ENCODE results near the gene KRT85.

KRT85 gene

DNA sequence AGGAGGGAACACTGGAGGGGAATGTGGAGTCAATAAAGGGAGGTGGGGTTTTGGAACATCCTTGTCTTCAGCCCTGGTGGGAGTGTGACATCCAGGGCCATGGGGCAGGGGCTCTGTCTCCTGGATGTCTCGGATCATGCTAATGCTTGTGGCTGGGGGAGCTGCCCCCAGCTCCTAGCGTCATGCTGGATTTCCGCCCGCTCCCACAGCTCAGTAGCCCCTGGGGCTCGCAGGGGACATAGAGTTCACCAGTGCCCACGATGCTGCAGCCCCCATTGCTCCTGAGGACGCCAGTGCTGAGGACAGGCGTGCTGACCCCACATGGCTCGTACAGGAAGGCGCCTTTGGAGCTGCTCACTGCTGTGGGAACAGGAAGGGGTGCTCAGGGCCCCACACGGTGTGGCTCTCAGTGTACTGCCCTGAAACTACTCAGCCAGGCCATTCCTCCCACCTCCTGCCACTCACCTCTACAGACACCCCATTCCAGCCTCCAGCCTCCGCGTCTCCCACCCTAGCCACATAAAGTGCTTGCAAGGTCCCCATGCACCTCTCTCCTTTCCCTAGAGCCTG, 27.6 kb upstream of the KRT85 start:
- no peak for DNase-seq (ENCODE audit: low read depth)

DNA sequence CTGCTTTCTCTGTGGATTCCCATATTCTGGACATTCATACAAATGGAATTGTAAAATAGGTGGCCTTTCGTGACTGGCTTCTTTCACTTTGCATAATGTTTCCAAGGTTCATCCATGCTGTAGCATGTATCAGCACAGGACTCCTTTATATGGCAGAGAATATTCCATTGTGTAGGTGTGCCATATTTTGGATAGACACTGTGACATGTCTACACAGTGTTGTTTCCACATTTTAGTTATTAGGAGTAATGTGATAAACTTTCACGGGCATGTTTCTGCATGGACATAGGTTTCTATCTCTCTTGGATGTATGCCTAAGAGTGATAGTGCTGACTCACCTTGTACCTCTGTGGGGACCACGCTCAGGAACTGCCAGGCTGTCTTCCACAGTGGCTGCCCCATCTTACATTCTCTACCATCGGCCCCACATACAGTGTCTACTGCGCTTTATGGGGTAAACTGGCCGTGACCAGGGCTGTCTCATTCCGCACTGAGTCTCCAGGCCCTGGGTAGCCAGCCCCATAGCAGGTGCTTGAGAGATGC, 25.3 kb upstream of the KRT85 start:
- no peak for DNase-seq (ENCODE audit: low read depth)

DNA sequence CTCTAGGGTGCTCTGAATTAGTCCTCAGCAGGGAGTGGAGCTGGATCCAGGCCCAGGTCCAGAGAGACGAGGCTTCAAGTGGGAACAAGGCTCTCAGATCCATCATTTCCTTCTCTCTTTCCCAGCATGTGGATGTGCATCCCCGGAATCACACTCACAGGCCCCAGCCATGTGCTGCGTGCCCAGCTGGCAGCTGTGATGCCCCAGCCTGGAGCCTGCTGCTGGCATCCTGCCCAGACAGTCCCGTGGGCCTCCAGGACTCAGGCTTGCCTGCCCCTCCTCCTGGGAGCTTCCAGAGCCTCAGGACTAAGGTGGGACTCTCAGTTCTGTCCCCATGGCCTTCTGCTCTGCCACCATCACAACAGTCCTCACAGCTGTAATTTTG, 24.3 kb upstream of the KRT85 start:
- DNase-seq (ENCODE audit: low read depth), result no peak

DNA sequence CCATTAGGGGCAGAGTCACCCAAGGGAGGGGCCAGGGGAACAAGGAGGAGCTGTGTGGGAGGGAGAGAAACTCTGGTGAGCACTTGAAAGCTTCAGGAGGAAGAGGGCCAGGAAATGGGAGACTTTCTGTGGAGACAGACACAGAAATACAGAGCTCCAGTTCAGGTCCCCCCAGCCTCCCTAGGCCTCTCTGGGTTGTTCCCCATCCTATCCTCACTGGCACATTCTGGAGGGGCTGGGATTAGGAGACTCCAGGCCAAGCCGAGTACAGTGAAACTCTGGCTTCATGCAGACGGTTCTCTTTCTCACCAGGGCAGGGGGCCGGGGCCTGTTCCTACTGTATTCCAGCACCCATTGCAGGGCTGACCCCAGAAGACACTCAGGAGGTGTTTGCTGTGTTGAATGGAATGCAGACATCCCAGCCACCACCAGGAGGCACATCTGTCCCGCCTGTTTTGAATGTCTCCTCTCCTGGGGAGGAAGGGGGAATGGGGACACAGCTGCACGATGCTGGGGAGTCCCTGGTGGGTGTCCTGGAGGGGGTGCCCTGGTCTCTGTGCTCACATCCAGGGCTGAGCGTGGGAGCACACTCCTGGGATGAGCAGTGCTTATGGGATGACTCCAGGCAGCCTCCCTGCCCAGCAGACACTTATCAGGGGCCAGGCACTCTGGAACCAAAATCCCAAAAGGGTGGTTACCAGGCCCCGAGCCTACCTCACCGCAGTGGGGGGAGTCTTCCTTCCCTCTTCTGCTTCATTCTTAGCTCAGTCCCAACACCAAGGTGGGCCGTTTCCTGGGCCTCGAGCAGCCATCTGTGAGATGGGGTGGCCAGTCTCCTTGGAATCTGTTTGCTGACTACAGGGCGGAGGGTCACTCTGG, 23.7 kb upstream of the KRT85 start:
- no peak for DNase-seq (ENCODE audit: low read depth)

DNA sequence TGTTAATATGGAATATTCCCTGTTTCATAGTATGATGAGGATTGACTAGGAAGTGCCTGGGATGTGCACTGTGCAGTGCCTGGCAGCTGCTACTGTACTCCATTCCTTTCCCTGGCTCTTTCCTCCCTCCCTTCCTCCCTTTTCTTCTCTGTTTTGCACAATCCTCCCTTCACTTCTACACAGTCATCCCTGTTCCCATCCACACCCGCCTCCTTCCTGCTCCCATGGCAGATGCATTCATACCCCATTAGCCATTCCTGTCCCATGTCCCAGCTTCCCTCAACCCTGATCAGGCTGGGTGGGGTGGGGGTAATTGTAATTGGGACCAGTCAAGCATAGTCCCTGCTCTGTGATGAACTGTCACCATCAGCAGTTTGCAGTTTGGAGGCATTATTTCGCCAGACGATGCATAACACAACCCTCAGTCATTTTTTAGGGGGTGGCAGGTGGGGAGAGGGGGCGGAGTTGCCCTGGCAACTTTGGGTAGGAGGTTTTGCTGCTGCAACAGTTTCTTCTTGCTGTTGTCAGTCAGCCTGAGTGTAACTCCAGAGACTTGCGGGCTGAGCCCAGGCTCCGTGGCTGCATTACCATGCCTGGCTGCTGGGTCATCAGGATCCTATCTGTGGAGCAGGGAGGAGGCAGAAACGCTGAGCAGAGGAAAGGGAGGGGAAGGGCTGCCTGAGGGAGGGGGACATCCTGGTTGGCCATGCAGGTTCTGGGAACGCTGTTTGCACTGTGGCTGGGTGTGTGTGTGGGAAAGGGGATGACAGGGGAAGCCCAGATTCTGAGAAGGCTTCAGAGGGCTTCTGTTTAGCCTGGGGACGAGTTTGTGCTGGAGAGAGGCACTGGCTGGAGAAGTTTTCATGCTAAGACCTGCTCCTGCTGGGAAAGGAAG, 22.3 kb upstream of the KRT85 start:
- no peak for DNase-seq (ENCODE audit: low read depth)

DNA sequence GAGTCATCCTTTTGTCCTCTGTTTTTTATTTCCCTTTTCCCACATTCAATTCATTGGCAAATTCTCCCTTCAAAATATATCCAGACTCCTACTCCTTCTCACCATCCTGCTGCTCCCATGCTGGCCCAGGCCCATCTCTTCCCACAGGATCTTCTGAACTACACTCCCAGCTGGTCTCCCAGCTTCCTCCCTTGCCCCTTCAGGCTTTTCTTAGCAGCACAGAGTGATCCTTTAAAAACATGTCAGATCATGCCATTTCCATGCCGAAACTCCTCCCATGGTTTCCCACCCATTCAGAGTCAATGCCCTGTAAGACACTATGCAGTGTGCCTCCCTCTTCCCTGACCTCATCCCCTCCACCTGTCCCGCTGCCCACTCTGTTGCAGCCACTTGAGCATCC, 20.6 kb upstream of the KRT85 start:
- DNase-seq (ENCODE audit: low read depth), result no peak

DNA sequence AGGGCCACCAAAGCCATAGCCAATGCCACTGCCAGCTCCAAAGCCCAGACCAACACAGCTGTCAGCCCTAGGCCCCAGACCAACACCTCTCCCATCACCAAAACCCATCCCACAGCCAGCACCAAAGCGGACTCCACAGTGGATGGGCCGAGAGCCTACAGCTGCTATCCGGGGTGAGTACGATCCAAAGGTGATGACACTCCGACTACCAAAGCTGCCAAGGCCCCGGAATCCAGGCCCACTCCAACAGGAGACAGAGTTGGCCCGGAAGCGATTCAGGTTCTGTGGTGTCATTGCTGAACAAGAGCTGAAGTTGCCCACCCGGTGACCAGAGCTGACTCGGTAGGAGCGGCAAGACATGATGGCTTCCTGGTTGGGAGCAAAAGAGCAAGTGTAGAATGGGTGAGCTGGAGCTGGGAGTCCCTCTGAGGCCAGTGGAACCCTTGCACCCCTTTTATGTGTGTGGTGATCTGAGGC, 18.0 kb upstream of the KRT85 start, which contains the start of gene KRT84:
TSS of gene KRT84 (minus strand) at position 427 of the 477 bp plus-strand sequence. CDS start at position 360, 67 bp downstream.
- DNase-seq (ENCODE audit: low read depth), result no peak

DNA sequence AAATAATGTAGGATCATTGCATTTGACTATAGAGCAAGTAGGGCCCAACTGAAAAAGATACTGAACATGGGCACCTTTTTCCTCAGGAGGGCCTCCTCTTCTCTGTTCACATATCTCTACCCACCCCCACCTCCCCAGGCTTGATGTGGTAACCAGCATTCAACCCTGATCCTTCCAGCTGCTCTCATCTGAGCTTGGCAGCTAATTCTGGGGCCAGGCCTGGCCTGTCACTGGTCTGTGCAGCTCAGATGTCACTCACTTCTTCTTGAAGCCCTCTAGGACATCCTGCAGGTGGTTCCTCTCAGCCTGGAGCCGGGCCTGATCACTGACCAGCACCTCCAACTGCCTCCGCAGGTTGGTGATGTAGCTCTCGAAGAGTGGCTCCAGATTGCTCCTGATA, 16.1 kb upstream of the KRT85 start:
- DNase-seq (ENCODE audit: low read depth), result no peak

DNA sequence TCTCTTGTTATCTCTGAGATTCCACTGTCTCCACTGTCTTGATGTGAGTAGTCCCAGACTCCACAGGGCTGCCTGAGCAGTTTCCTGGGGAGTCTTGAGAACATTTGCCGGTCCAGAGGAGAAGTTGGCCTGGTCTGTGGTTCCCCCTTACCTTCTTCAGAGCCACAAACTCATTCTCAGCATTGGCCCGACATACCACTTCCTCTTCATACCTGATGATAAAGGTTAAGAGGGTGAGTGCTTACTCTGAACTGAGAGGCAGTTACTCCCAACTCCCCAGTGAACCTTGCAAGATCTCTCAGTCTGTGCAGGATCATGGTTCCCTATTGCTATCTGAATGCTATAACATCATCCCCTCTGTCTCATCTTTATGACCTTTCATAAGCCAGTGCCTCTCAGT, 15.6 kb upstream of the KRT85 start:
- DNase-seq (ENCODE audit: low read depth), result no peak

DNA sequence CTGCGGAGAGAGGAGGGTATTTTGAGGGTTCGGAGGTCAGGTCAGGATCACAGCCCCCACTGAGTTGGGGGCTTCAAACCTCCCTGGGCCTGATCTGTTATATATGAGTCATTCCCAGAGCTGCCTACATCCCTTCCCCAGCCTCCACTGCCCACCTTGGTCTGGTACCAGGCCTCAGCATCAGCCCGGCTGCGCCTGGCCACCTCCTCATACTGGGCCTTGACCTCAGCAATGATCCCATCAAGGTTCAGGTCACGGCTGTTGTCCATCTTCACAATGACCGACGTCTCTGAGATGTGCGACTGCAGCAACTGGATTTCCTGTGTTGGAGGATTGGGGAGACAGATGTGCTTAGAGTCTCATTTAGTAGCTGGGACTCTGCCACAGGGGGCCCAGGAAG, 13.9 kb upstream of the KRT85 start:
- DNase-seq (ENCODE audit: low read depth), result no peak

DNA sequence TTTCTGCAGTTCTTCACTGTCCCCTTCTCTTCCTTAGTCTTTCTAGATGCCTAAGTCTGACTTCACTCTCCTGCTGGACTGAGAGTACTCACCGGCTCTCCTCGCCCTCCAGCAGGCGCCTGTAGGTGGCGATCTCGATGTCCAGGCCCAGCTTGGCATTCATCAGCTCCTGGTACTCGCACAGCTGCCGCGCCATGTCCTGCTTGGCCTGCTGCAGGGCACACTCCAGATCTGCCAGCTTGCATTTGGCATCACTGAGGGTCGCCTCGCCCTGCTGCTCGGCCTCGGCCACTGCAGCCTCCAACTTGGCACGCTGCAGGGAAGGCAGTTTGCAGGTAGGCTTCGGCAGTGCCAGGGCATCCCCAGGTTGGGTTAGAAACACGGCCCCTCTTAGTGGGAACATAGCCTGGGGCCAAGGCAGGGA, 13.0 kb upstream of the KRT85 start:
- no peak for DNase-seq (ENCODE audit: low read depth)

DNA sequence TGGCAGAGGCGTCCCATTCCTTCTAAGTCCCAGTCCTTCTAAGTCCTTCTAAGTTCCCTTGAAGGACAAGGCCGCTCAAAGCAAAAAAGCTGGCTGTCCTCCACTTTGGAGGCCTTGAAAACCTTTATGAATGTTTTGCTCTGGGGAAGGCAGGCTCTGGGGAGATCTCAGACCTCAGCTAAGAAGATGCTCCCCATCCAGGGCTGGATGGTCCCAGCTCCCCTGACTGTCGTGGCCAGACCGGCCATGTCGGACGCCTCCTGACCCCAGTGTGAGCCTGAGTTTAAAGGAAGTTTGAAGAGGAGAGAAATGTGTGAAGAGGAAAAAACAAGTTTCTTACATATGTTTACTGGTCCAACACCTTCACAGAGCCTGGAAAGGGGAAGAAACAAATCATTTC, 12.3 kb upstream of the KRT85 start:
- DNase-seq (ENCODE audit: low read depth), result no peak

DNA sequence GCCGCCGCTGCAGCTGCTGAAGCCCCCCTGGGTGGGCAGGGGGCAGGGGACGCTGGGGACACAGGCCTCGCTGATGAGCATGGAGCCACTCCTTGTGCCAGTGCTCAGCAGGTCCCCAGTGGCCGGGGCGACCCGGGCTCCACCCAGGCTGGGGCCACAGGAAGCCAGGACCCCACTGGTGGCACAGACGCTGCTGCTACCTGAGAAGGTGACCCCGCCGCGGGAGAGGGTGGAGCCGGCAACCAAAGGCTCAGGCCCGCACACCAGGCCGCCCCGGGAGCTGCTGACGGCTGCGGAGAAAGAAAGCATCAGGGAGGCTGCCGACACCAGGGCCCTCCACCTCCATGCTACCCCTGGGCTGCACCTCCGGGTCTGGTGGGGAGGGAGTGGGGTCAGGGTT, 10.8 kb upstream of the KRT85 start:
- DNase-seq (ENCODE audit: low read depth), result no peak

DNA sequence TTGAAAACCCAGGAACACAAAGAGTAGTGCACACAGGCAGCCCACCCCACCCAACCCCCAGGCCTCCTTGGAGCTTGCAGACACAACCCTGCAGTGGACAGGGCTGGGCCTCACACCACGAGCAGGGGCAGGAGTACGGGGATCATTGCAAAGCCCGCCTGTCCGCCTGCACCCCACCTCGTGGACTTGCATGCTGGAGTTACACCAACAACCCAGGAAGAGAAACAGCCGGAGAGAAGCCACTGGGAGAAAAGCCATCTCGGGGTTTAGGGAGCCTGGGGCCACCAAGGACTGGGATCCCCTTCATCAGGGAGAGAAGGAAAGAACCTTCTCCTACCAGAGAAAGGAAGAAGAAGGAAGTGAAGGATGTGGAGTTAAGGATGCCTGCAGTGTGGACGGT, 10.0 kb upstream of the KRT85 start:
- DNase-seq (ENCODE audit: low read depth), result no peak

DNA sequence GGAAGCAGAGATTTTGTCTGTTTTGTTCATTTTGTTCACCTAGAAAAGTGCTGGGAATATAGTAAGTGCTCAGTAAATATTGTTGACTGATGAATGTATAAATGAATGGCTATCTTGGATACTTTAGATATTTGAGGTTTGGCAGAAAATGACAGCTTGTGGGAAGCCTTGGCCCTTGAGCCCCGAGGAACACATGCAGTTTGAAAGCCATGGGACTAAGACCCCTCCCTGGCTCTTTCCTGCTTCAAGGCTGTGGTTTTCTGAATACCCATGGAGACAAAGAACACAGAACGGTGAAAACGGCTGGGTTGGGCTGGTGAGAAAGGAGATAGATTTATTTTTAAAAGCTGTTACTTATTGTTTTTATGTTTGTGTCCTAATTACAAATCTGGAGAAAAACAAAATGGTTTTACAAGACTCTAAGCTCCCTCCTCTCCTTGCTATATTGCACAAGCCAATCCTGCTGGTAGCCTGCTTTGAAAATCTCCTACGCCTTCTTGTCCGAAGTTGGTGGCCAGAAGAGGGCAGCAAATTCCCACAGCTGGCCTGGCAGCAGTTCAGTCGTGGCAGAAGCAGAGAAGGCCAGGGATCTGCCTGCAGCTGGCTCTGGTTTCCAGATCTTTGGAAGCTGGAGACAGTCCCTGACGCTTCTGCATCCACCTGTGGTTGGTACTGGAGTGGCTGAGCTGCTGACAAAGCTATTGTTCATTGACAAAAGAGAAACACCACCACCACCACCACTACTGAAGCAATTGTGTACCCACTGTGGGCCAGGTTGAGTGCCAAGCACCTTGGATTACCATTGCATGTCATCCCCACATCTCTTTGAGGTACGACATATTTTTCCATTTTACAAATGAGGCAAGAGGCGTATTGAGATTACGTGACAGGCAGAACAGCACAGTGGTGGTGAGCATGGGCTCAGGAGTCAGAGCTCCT, 5.2 kb upstream of the KRT85 start:
- DNase-seq (ENCODE audit: low read depth), result no peak

DNA sequence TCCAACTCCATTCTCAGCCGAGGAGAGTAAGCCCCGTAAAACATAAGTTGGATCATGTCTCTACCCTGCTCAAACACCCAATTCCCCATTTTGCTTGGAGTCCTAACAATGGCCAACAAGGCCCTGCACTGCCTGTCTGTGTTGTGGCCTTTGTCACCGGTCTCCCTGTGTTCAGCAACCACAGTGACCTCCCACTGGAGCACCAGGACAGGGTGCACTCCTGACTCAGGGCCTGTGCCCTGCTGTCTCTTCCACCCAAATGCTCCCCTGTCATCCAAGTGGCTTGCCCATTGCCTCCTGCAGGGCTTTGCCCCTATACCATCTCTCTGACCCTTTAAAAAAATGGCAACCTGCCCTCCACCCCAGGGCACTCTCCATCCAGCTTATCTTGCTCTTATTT, 4.4 kb upstream of the KRT85 start:
- DNase-seq (ENCODE audit: low read depth), result no peak

DNA sequence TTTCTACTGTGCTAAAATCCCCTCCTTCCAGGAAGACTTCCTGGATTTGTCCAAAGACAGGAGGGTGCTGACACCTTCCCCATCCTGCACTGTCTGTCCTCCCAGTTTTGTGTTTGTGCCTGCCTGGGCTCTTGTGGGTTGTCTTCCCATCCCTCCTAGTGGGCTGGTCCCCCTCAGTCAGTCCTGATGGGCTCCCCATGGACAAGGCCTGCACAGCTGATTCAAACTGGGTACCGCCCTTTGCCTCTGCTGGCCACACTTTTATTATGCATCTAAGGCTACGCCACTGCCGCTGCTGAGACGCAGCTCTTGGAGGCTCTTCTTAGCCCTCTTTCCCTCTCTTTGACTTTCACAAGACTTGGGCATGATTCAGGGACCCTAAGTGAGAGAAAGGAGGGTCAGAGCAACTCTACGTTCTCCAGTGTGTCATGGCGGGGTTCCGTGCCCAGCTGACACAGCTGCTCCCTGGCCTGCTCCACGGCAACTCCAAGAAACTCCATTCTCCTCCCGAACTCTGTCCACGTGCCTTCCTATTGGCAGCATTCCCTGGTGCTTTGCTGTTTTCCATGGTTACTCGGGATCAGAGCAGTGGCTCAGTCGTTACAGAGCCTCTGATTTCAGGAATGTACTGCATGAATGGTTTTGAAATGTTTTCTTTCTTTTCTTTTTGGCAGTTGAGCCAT, 3.8 kb upstream of the KRT85 start:
- DNase-seq (ENCODE audit: low read depth), result no peak

DNA sequence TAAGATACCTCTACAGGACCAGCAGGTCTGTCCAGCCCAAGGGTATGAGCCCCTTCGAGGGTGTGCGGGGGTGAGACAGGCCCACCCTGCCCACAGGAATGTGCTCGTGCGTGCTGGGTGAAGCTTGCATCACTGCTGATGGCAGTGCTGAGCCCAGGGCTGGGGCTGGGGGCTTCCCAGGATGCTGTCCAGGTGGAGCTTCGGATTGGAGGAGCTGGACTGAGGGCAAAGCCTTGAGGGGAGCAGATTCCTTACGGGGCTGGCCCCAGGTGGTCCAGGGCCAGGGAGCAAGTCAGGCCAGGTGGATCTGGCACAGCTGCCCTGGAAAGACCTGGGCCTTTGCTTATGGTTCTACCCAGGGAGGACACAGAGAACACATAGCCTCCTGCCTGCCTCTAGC, 2.5 kb upstream of the KRT85 start:
- no peak for DNase-seq (ENCODE audit: low read depth)

DNA sequence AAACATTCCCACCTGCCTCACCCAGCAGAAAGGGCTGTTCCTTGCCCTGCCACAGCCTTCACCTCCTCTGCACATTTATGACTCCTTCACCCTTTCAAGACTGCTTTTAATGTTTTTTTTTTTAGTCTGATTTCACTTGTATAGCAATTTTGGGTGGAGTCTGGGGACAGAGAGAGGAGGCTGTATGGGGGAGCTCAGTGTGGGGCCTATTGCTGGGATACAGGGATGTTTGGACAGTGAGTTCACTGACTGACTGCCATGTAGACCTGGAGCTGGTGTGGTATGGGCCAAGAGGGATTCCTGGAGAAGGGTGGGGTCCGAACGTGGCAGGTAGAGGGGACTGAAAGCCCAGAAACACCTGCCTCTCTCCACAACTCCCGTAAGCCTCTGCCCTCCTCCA, 1.9 kb upstream of the KRT85 start:
- no peak for DNase-seq (ENCODE audit: low read depth)

DNA sequence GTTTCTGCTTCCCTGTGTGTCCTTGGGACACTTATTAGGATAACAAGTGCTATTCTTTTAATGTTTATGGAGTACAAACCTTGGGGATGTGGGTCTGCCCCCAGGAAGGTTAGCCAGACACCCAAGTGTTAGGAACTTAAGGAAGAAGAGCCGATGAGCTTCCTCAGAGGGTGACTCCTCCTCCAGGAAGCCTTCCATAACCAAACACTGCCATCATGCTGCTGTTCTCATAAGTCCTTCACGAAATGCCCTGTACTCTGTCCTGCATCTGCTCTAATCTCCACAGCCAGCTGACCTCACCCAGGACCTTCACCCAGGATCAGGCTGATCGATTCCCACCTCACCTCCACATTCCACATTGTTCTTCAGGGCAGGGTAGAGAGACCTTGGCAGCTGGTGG, 1.2 kb upstream of the KRT85 start:
- DNase-seq (ENCODE audit: low read depth), result no peak

DNA sequence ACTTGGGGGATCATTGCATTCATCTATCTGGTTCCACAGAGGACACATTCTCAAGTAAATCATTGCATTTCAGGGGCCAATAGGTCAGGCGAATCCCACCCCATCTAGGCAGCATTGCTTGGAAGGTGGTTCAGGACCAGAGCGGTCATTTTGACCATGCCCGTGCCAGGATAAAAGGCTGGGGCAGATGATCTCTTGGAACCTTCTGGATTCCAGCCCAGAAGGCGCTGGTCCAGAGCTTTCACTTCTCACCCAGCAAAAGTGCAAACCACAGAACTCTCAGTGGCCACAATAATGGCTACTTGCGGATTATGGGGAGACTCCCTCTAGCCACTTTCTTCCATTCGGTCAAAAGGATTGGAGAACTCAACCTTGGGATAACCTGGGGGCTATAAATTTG, 595 bp upstream of the KRT85 start:
- no peak for DNase-seq (ENCODE audit: low read depth)
